GM23338 (cell line): ENCODE data around the gene ZNF74.

Experiments
- EZH2 ChIP-seq: fragments of 200-600 bp; sonication (generic); IDR thresholded peaks from one replicate; pipeline ENCODE4 v1.8.0; 2017; ENCODE audit warnings: antibody characterized with exemption, mild to moderate bottlenecking, low read depth; ENCODE audit not compliant: unreplicated experiment
- EZH2phosphoT487 ChIP-seq: fragments of 200-600 bp; sonication (generic); IDR thresholded peaks from one replicate; pipeline ENCODE4 v1.8.1; 2018; ENCODE audit warnings: antibody characterized with exemption; ENCODE audit not compliant: unreplicated experiment
- TF ChIP-seq, protein P1 (sequence below), 2 experiments: fragments of 200-600 bp in 1 of 2; sonication (generic) in 1 of 2; conservative IDR thresholded peaks; 2 replicates each; pipeline versions ENCODE4 v1.5.1 to v1.6.1; 2016 to 2017; ENCODE audit warnings: antibody characterized with exemption in 2 of 2, low read depth in 2 of 2, mild to moderate bottlenecking in 2 of 2, moderate library complexity in 1 of 2
- TF ChIP-seq, protein P2 (sequence below): IDR thresholded peaks from one replicate; pipeline ENCODE4 v1.6.1; 2018; ENCODE audit warnings: antibody characterized with exemption; ENCODE audit not compliant: unreplicated experiment
- TF ChIP-seq, protein P3 (sequence below): IDR thresholded peaks from 2 replicates; pipeline ENCODE4 v1.6.1; 2016; ENCODE audit warnings: antibody characterized with exemption

DNA sequence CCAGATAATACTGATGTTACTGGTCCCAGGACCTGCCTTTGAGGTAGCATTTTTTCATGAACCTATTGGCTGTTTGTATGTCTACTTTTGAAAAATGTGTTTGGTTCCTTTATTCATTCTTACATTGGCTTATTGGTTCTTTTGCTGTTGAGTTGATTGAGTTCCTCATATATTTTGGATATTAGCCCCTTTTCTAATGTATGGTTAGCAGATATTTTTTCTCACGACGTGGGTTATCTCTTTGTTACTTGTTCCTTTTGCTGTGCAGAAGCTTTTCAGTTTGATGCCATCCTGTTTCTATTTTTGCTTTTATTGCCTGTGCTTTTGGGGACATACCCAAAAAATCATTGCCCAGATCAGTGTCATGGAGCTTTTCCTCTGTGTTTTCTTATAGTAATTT is 9.8 kb upstream of the ZNF74 start:
- TF ChIP-seq, protein P1, sequence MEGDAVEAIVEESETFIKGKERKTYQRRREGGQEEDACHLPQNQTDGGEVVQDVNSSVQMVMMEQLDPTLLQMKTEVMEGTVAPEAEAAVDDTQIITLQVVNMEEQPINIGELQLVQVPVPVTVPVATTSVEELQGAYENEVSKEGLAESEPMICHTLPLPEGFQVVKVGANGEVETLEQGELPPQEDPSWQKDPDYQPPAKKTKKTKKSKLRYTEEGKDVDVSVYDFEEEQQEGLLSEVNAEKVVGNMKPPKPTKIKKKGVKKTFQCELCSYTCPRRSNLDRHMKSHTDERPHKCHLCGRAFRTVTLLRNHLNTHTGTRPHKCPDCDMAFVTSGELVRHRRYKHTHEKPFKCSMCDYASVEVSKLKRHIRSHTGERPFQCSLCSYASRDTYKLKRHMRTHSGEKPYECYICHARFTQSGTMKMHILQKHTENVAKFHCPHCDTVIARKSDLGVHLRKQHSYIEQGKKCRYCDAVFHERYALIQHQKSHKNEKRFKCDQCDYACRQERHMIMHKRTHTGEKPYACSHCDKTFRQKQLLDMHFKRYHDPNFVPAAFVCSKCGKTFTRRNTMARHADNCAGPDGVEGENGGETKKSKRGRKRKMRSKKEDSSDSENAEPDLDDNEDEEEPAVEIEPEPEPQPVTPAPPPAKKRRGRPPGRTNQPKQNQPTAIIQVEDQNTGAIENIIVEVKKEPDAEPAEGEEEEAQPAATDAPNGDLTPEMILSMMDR (conservative IDR thresholded peaks at IDR 0.05; ENCODE audit: low read depth in 2 of 2): no peak
- TF ChIP-seq, protein P2, sequence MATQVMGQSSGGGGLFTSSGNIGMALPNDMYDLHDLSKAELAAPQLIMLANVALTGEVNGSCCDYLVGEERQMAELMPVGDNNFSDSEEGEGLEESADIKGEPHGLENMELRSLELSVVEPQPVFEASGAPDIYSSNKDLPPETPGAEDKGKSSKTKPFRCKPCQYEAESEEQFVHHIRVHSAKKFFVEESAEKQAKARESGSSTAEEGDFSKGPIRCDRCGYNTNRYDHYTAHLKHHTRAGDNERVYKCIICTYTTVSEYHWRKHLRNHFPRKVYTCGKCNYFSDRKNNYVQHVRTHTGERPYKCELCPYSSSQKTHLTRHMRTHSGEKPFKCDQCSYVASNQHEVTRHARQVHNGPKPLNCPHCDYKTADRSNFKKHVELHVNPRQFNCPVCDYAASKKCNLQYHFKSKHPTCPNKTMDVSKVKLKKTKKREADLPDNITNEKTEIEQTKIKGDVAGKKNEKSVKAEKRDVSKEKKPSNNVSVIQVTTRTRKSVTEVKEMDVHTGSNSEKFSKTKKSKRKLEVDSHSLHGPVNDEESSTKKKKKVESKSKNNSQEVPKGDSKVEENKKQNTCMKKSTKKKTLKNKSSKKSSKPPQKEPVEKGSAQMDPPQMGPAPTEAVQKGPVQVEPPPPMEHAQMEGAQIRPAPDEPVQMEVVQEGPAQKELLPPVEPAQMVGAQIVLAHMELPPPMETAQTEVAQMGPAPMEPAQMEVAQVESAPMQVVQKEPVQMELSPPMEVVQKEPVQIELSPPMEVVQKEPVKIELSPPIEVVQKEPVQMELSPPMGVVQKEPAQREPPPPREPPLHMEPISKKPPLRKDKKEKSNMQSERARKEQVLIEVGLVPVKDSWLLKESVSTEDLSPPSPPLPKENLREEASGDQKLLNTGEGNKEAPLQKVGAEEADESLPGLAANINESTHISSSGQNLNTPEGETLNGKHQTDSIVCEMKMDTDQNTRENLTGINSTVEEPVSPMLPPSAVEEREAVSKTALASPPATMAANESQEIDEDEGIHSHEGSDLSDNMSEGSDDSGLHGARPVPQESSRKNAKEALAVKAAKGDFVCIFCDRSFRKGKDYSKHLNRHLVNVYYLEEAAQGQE: no peak
- TF ChIP-seq, protein P3, sequence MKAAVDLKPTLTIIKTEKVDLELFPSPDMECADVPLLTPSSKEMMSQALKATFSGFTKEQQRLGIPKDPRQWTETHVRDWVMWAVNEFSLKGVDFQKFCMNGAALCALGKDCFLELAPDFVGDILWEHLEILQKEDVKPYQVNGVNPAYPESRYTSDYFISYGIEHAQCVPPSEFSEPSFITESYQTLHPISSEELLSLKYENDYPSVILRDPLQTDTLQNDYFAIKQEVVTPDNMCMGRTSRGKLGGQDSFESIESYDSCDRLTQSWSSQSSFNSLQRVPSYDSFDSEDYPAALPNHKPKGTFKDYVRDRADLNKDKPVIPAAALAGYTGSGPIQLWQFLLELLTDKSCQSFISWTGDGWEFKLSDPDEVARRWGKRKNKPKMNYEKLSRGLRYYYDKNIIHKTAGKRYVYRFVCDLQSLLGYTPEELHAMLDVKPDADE: no peak
- TF ChIP-seq EZH2phosphoT487 (no peak), EZH2 (no peak)
